Naive thymus-derived CD4-positive, alpha-beta T cell (primary cell): ENCODE results near the gene LRRC31. TPM values are rescaled to one million over a fixed set of nuclear protein-coding genes. Genes with fewer than 3 reads are reported as not detected.

Experiments used
- ATAC-seq: fragments of 150-1000 bp; cut with Tn5 transposase; 2 replicates; pipeline ENCODE4 v1.10.0; 2021; ENCODE audit warnings: mild to moderate bottlenecking, moderate library complexity
- CTCF ChIA-PET: fragments of 350-600 bp; sonication (Branson Sonifier 250); formaldehyde crosslinking; loops from one replicate; lab custom pipeline; 2021; ENCODE audit warnings: antibody characterized with exemption; lab: Charles Lee
- POLR2A ChIA-PET: fragments of 350-600 bp; sonication (Branson Sonifier 250); formaldehyde crosslinking; loops from one replicate; lab custom pipeline; 2021; ENCODE audit warnings: antibody characterized with exemption, inconsistent platforms; lab: Charles Lee
- DNase-seq, 9 donors: peaks; one replicate each; pipeline versions ENCODE4 v3.0.0 to v3.0.0-alpha.2; 2020 to 2022; ENCODE audit warnings: mixed read lengths in 1 of 9
- H3K27ac ChIP-seq: one replicate; pipeline ENCODE4 v1.7.0; 2013; ENCODE audit warnings: mild to moderate bottlenecking, low read depth, low read length, moderate library complexity
- H3K27me3 ChIP-seq, 2 donors: one replicate each; pipeline ENCODE4 v1.7.0; 2013; ENCODE audit warnings: low read length in 2 of 2, mild to moderate bottlenecking in 2 of 2, moderate library complexity in 2 of 2; ENCODE audit not compliant: control insufficient read depth in 2 of 2, insufficient read depth in 2 of 2
- H3K36me3 ChIP-seq, 3 experiments: 1 replicate in 2 of 3; 2 replicates in 1 of 3; pipeline ENCODE4 v1.7.0; 2013; ENCODE audit warnings: low read length in 3 of 3, mild to moderate bottlenecking in 3 of 3, moderate library complexity in 1 of 3; ENCODE audit not compliant: insufficient read depth in 3 of 3, control insufficient read depth in 2 of 3
- H3K4me1 ChIP-seq, 2 donors: one replicate each; pipeline ENCODE4 v1.7.0; 2013; ENCODE audit warnings: low read length in 2 of 2, mild to moderate bottlenecking in 2 of 2, moderate library complexity in 1 of 2; ENCODE audit not compliant: control insufficient read depth in 2 of 2, insufficient read depth in 2 of 2
- H3K4me3 ChIP-seq: 2 replicates; pipeline ENCODE4 v1.7.0; 2013; ENCODE audit warnings: mild to moderate bottlenecking, low read length
- H3K9me3 ChIP-seq, 3 experiments: 1 replicate in 2 of 3; 2 replicates in 1 of 3; pipeline ENCODE4 v1.7.0; 2013; ENCODE audit warnings: low read length in 3 of 3; ENCODE audit not compliant: control insufficient read depth in 2 of 3
- H3K27ac Mint-ChIP-seq, 9 donors: one replicate each; pipeline ENCODE4 v1.8.0; 2020 to 2022; ENCODE audit warnings: mixed read lengths in 9 of 9, mild to moderate bottlenecking in 8 of 9, moderate library complexity in 5 of 9, inconsistent platforms in 2 of 9
- H3K27me3 Mint-ChIP-seq, 5 donors: one replicate each; pipeline ENCODE4 v1.8.0; 2021 to 2022; ENCODE audit warnings: mixed read lengths in 5 of 5, mild to moderate bottlenecking in 1 of 5
- H3K36me3 Mint-ChIP-seq, 5 donors: one replicate each; pipeline ENCODE4 v1.8.0; 2020 to 2022; ENCODE audit warnings: mixed read lengths in 5 of 5, mild to moderate bottlenecking in 3 of 5, inconsistent platforms in 1 of 5
- H3K4me1 Mint-ChIP-seq, 7 donors: one replicate each; pipeline ENCODE4 v1.8.0; 2020 to 2022; ENCODE audit warnings: mixed read lengths in 7 of 7, mild to moderate bottlenecking in 3 of 7, inconsistent platforms in 1 of 7
- H3K4me3 Mint-ChIP-seq, 10 donors: one replicate each; pipeline ENCODE4 v1.8.0; 2020 to 2022; ENCODE audit warnings: mild to moderate bottlenecking in 10 of 10, mixed read lengths in 10 of 10, moderate library complexity in 6 of 10, inconsistent platforms in 2 of 10
- H3K9me3 Mint-ChIP-seq, 11 donors: one replicate each; pipeline ENCODE4 v1.8.0; 2020 to 2022; ENCODE audit warnings: mixed read lengths in 11 of 11, mild to moderate bottlenecking in 4 of 11, inconsistent platforms in 1 of 11, moderate library complexity in 1 of 11
- intact Hi-C, 2 donors: fragments of 100-400 bp; cut with micrococcal nuclease; formaldehyde crosslinking; loops; one replicate each; pipeline ENCODE4 v1.15.1; 2023
- polyA plus RNA-seq, 2 donors: library from polyadenylated mRNA; unstranded; fragments of 300-500 nt; fragmentation: Illumina TruSeq; gene quantifications; one replicate each; pipeline ENCODE4 v1.2.3, GENCODE V29; 2021
- total RNA-seq, 6 experiments: library from RNA in 5 of 6; stranded (reverse) in 5 of 6; gene quantifications; 1 replicate in 5 of 6; 2 replicates in 1 of 6; pipeline ENCODE4 v1.2.3 and lab custom pipeline; 2021 to 2026

The LRRC31 gene
- total and polyA plus RNA-seq, 7 experiments from 2014 or later, result not detected

DNA sequence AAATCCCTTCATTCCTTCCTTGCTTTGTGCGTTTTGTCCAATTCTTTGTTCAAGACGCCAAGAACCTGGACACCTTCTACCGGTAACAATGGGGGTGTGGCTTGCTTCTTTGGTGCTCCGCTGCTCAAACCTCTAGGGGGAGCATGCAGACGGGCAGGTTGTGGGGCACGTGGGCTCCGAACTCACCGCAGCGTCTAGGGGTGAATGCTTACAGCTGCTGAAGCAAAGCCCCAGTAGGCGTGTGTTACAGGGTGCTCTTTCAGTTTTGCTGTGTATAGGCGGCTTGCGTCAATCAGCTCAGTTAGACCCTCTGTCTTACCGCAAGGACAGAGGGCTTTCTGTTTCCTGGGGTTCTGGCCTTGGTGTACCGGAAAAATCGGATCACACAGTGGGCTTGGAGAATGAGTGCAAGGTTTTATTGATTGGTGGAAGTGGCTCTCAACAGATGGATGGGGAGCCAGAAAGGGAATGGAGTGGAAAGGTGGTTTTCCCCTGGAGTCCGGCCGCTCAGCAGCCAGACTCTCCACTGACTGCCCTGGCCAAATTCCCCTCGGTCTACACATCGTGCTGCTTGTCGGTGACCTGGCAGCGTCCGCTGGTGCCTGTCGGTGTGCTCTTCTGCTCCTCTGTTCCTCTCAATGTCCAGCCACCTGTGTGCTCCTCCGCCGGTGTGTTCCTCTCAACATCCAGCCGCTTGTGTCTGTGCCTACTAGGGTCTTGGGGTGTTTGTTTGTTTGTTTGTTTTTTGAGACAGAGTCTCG is 55.8 kb downstream of the LRRC31 start:
- Mint-ChIP-seq H3K4me3 (peak overlapping the region; percentile 79 to 91 (median 86)), H3K27me3 (peaks cover under 1 to 30% (median 10%) of the 10 kb centered on the region in 5 donors), H3K4me1 (peaks cover 21 to 34% (median 25%) of the 10 kb centered on the region in 7 donors), H3K27ac (peak overlapping the region in 8 of 9 donors; percentile 7 to 92 (median 52)), H3K9me3 (peaks cover 0 to 22% (median 10%) of the 10 kb centered on the region in 11 donors), H3K36me3 (peaks cover 0 to 10% (median 4%) of the 10 kb centered on the region in 5 donors)
- H3K27me3 ChIP-seq, result no peaks in the 10 kb centered on the region
- no peaks in the 10 kb centered on the region for H3K9me3 ChIP-seq
- intact Hi-C loops, result loop anchor here (1.0 to 5.0 kb wide), 14 partner anchors 15 to 1058 kb away; partner anchors contain the start of genes GPR160 (in 2 of the 2), PHC3 (in 2 of the 2), RPL22L1 (in 2 of the 2) and SEC62 (in 2 of the 2)
- peaks cover 4 to 6% of the 10 kb centered on the region in 2 donors for H3K4me1 ChIP-seq
- ChIA-PET CTCF (interaction anchor here (0.6 to 0.9 kb wide), 2 partner anchors 49 to 140 kb away, joined by 3 to 4 read pairs; no protein-coding TSS in a partner anchor), POLR2A (interaction anchor here (0.6 to 1.2 kb wide), 2 partner anchors 365 to 1437 kb away, joined by 3 read pairs; no protein-coding TSS in a partner anchor)
- DNase-seq (peak; percentile 37 to 81 (median 71)), ATAC-seq (peak; percentile 90)
- H3K4me3 ChIP-seq, result peak overlapping the region; percentile 85
- no peak overlapping the region for H3K27ac ChIP-seq
- H3K36me3 ChIP-seq, result peaks cover 0 to 6% (median 0%) of the 10 kb centered on the region in 3 experiments

DNA sequence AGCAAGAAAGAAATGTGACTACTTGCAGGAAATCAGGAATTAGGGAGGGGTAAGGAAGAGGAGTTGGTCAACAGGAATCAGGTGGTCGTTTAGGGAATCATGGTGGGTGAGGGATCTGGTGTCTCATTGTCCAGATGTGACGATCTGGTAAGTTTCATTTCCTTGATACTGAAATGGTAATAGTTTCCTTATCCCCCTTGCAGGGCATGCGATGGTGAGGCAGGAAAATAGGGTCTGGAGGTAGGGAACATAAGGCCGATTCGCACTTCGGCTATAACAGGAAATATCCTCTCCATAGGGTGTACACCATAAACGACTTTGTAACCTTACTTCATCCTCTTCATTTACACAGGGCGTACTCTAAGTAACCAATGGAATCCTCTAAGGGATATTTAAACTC is 56.5 kb downstream of the LRRC31 start:
- DNase-seq, result no peak
- H3K27ac ChIP-seq, result no peak overlapping the region
- intact Hi-C loops, result loop anchor here (1.0 to 5.0 kb wide), 14 partner anchors 14 to 1059 kb away; partner anchors contain the start of genes GPR160 (in 2 of the 2), PHC3 (in 2 of the 2), RPL22L1 (in 2 of the 2) and SEC62 (in 2 of the 2)
- peak overlapping the region; percentile 79 to 91 (median 86) for H3K4me3 Mint-ChIP-seq
- peak overlapping the region; percentile 3 to 92 (median 44) for H3K27ac Mint-ChIP-seq
- H3K27me3 ChIP-seq, result no peaks in the 10 kb centered on the region
- no peaks in the 10 kb centered on the region for H3K9me3 ChIP-seq
- ATAC-seq, result peak; percentile 1
- H3K4me3 ChIP-seq, result peak overlapping the region; percentile 85
- CTCF ChIA-PET, result no interaction called here
- POLR2A ChIA-PET, result interaction anchor here (0.6 to 1.6 kb wide), 4 partner anchors 41 to 1438 kb away, joined by 3 to 11 read pairs (median 4); partner anchors contain the start of gene MYNN
- peaks cover 0 to 6% (median 0%) of the 10 kb centered on the region in 3 experiments for H3K36me3 ChIP-seq
- peaks cover 0 to 22% (median 10%) of the 10 kb centered on the region in 11 donors for H3K9me3 Mint-ChIP-seq
- peaks cover 0 to 23% (median 8%) of the 10 kb centered on the region in 5 donors for H3K27me3 Mint-ChIP-seq
- H3K4me1 Mint-ChIP-seq, result peaks cover 21 to 39% (median 25%) of the 10 kb centered on the region in 7 donors
- H3K4me1 ChIP-seq, result peaks cover 4 to 6% of the 10 kb centered on the region in 2 donors
- H3K36me3 Mint-ChIP-seq, result peaks cover 0 to 9% (median 4%) of the 10 kb centered on the region in 5 donors

DNA sequence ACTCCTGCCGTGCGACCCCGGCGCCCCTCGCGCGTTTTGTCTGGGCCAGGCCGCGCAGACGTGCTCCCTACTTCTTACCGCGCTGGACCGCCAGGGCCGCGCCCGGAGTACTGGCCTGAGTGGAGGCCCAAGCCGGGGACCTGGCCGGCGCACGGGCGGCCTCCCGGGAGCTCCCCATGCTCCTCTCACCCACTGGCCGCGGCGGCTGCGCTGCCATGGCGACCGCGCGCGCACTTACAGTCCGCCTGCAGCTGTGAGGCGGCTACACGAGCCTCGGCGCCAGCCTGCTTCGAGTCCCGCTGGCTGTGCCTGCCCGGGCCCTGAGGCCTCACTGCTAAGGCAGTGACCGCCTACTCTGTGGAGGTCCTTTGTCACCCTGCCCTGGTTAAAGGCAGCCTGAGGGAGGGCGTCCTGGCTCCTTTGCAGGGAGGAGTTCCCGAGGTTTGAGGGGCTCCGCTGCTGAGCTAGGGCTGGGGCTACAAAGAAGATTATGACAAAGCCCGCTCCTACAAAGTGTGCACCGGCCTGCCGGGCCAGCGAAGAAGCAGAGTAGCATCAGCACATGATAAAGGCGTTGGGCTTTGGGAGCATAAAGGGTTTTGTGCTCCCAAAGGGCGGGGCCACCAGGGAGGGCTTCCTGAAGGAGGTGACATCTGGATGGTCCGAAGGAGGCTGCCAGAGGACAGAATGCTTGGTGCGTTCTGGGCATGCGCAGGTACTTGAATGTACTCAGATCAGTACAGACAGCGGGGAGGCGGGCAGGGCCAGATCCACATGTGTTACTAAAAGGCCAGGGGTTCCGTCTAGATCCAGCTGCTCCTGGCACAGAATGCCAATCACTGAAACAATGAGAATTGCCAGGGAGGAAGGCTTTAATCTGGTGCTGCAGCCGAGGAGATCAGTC is 57.2 kb downstream of the LRRC31 start, which contains the start of the genes LRRC34 and LRRIQ4:
Gene LRRC34 (minus strand): TSS at position 573 of the 904 bp plus-strand sequence. CDS start 356 bp downstream, at position 217.
Gene LRRIQ4 (plus strand): TSS at position 539 of the 904 bp plus-strand sequence. CDS start 9,052 bp downstream, outside the sequence.
- Mint-ChIP-seq H3K27me3 (peaks cover 0 to 18% (median 2%) of the 10 kb centered on the region in 5 donors), H3K27ac (peak within 1 kb of the TSS; percentile 3 to 92 (median 71)), H3K4me3 (peak within 1 kb of the TSS; percentile 79 to 91 (median 86)), H3K9me3 (peaks cover 0 to 22% (median 9%) of the 10 kb centered on the region in 11 donors), H3K4me1 (peaks cover 21 to 40% (median 25%) of the 10 kb centered on the region in 7 donors), H3K36me3 (peaks cover 0 to 10% (median 4%) of the 10 kb centered on the region in 5 donors)
- Histone ChIP-seq H3K4me3 (peak within 1 kb of the TSS; percentile 85), H3K27ac (peak within 1 kb of the TSS; percentile 59), H3K4me1 (peaks cover 4 to 6% of the 10 kb centered on the region in 2 donors), H3K27me3 (no peaks in the 10 kb centered on the region), H3K9me3 (no peaks in the 10 kb centered on the region), H3K36me3 (peaks cover 0 to 6% (median 0%) of the 10 kb centered on the region in 3 experiments)
- ATAC-seq (peak; percentile 72), DNase-seq (peak; percentile 43 to 72 (median 52))
- ChIA-PET POLR2A (interaction anchor here (1.3 to 1.6 kb wide), 3 partner anchors 40 to 155 kb away, joined by 3 to 11 read pairs (median 5); partner anchors contain the start of gene MYNN), CTCF (interaction anchor here (0.5 to 0.7 kb wide), 2 partner anchors 39 to 58 kb away, joined by 3 read pairs; no protein-coding TSS in a partner anchor)
- intact Hi-C loops, result loop anchor here (1.0 to 5.0 kb wide), 16 partner anchors 14 to 1096 kb away; partner anchors contain the start of genes GPR160 (in 2 of the 2), MYNN (in 2 of the 2), PHC3 (in 2 of the 2) and RPL22L1 (in 2 of the 2)

DNA sequence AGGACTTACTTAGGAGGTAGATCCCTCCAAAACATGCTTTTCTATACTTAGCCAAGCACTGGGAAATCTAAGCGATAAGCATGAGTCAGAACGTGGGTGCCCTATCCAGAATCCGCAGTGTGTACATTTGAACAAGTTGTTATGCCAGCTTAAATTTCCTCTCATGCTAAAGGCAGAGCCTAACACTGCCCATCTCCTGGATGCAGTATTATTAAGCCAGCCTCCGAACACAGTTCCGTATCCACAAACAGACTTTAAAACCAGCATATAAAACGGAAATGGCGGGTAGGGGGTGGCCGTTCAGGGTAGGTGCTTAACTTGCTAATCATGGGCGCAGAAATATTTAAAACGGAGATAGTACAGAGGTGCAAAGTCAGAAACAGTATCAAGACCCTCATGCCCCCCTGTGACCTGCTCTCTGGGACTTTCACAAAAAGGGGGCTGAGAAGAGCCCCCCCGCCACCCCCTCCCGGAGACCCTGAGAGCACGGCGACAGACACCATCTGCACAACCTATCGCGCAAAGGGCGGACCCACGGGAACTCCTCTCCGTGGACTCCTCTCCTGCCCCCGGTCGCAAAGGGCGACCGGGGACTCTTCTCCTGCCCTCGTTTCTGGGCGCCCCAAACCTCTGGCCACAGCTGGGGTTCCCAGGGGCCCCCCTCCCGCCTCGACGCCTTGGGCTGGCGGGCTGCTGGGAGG is 58.0 kb downstream of the LRRC31 start:
- Histone ChIP-seq H3K4me1 (peaks cover 4 to 6% of the 10 kb centered on the region in 2 donors), H3K27me3 (no peaks in the 10 kb centered on the region), H3K9me3 (no peaks in the 10 kb centered on the region), H3K4me3 (peak overlapping the region; percentile 85), H3K27ac (peak overlapping the region; percentile 59), H3K36me3 (peaks cover 0 to 6% (median 0%) of the 10 kb centered on the region in 3 experiments)
- intact Hi-C loops, result loop anchor here (1.0 to 5.0 kb wide), 11 partner anchors 13 to 1097 kb away; partner anchors contain the start of genes GPR160 (in 2 of the 2), PHC3 (in 2 of the 2), EIF5A2 (in 1 of the 2) and MYNN (in 1 of the 2)
- ATAC-seq (peak; percentile 19), DNase-seq (peak in 5 of 9 donors; percentile 10 to 27 (median 17))
- Mint-ChIP-seq H3K36me3 (peaks cover 0 to 10% (median 4%) of the 10 kb centered on the region in 5 donors), H3K4me3 (peak overlapping the region; percentile 79 to 91 (median 86)), H3K27ac (peak overlapping the region in 4 of 9 donors; percentile 38 to 88 (median 58)), H3K4me1 (peaks cover 21 to 40% (median 25%) of the 10 kb centered on the region in 7 donors), H3K27me3 (peaks cover 0 to 10% (median 0%) of the 10 kb centered on the region in 5 donors), H3K9me3 (peaks cover 0 to 17% (median 9%) of the 10 kb centered on the region in 11 donors)
- ChIA-PET CTCF (interaction anchor here (0.7 kb wide), 1 partner anchor 38 kb away, joined by 3 read pairs; no protein-coding TSS in a partner anchor), POLR2A (interaction anchor here (1.3 to 1.6 kb wide), 3 partner anchors 39 to 155 kb away, joined by 3 to 11 read pairs (median 5); partner anchors contain the start of gene MYNN)
